GM23338 (cell line): ENCODE measurements around the gene KCNK10. TPM values are rescaled to one million over a fixed set of nuclear protein-coding genes. Genes with fewer than 3 reads are reported as not detected.

Source experiments
- ATAC-seq: fragments of 200-7000 bp; cut with Tn5 transposase; 3 replicates; pipeline ENCODE4 v1.9.1; 2020
- DNase-seq: peaks from one replicate; pipeline ENCODE4 v3.0.0-alpha.2; 2015; ENCODE audit warnings: low spot score
- H2AFZ ChIP-seq: fragments of 200-600 bp; sonication (generic); 2 replicates; pipeline ENCODE4 v1.8.0; 2016; ENCODE audit warnings: antibody characterized with exemption, mild to moderate bottlenecking, moderate library complexity
- H3F3A ChIP-seq: fragments of 200-600 bp; sonication (generic); replicated peaks from 2 replicates; pipeline ENCODE4 v1.8.0; 2017; ENCODE audit warnings: antibody characterized with exemption, mixed run types, low read depth
- H3K27ac ChIP-seq: fragments of 200-600 bp; sonication (generic); 2 replicates; pipeline ENCODE4 v1.6.1; 2016; ENCODE audit warnings: low read depth
- H3K27me3 ChIP-seq: fragments of 200-600 bp; sonication (generic); 2 replicates; pipeline ENCODE4 v1.8.0; 2016; ENCODE audit warnings: mild to moderate bottlenecking, mixed run types, moderate library complexity; ENCODE audit not compliant: insufficient read depth
- H3K36me3 ChIP-seq: fragments of 200-600 bp; sonication (generic); 2 replicates; pipeline ENCODE4 v1.8.0; 2016; ENCODE audit warnings: mild to moderate bottlenecking; ENCODE audit not compliant: insufficient read depth
- H3K4me1 ChIP-seq: fragments of 200-600 bp; sonication (generic); 2 replicates; pipeline ENCODE4 v1.8.0; 2016; ENCODE audit warnings: mild to moderate bottlenecking, moderate library complexity; ENCODE audit not compliant: insufficient read depth
- H3K4me2 ChIP-seq: fragments of 200-600 bp; sonication (generic); 2 replicates; pipeline ENCODE4 v1.7.1; 2017; ENCODE audit warnings: mixed run types
- H3K4me3 ChIP-seq: fragments of 200-600 bp; sonication (generic); 2 replicates; pipeline ENCODE4 v1.6.1; 2016; ENCODE audit warnings: mixed run types
- H3K79me2 ChIP-seq: fragments of 200-600 bp; sonication (generic); replicated peaks from 2 replicates; pipeline ENCODE4 v1.8.0; 2017; ENCODE audit warnings: mild to moderate bottlenecking; ENCODE audit not compliant: insufficient read depth
- H3K9me2 ChIP-seq: fragments of 200-600 bp; sonication (generic); 2 replicates; pipeline ENCODE4 v1.8.0; 2017; ENCODE audit not compliant: insufficient read depth
- H4K20me1 ChIP-seq: fragments of 200-600 bp; sonication (generic); replicated peaks from 2 replicates; pipeline ENCODE4 v1.8.0; 2017; ENCODE audit warnings: mild to moderate bottlenecking; ENCODE audit not compliant: insufficient read depth
- H3K27ac Mint-ChIP-seq: 2 replicates; pipeline ENCODE4 v1.8.0; 2020; ENCODE audit warnings: inconsistent platforms, mild to moderate bottlenecking, moderate library complexity, mixed read lengths
- H3K27me3 Mint-ChIP-seq: 3 replicates; pipeline ENCODE4 v1.8.0; 2022; ENCODE audit warnings: low read depth, mild to moderate bottlenecking, moderate library complexity, mixed read lengths, inconsistent platforms; ENCODE audit not compliant: insufficient read depth, poor library complexity
- H3K36me3 Mint-ChIP-seq: 3 replicates; pipeline ENCODE4 v1.8.0; 2021; ENCODE audit warnings: low read depth, mild to moderate bottlenecking, inconsistent platforms, moderate library complexity, mixed read lengths
- H3K4me1 Mint-ChIP-seq: 3 replicates; pipeline ENCODE4 v1.8.0; 2020; ENCODE audit warnings: mild to moderate bottlenecking, inconsistent platforms, mixed read lengths
- H3K4me3 Mint-ChIP-seq: 3 replicates; pipeline ENCODE4 v1.8.0; 2021; ENCODE audit warnings: moderate library complexity, mild to moderate bottlenecking, inconsistent platforms, mixed read lengths
- H3K9me3 Mint-ChIP-seq: 3 replicates; pipeline ENCODE4 v1.8.0; 2020; ENCODE audit warnings: moderate library complexity, mild to moderate bottlenecking, inconsistent platforms, mixed read lengths
- CTCF ChIP-seq, 2 experiments: fragments of 200-600 bp in 1 of 2; sonication (generic) in 1 of 2; conservative IDR thresholded peaks; 2 replicates each; pipeline versions ENCODE4 v1.5.1 to v1.6.1; 2016 to 2017; ENCODE audit warnings: antibody characterized with exemption in 2 of 2, low read depth in 2 of 2, mild to moderate bottlenecking in 2 of 2, moderate library complexity in 1 of 2
- EZH2 ChIP-seq: fragments of 200-600 bp; sonication (generic); IDR thresholded peaks from one replicate; pipeline ENCODE4 v1.8.0; 2017; ENCODE audit warnings: antibody characterized with exemption, mild to moderate bottlenecking, low read depth; ENCODE audit not compliant: unreplicated experiment
- EZH2phosphoT487 ChIP-seq: fragments of 200-600 bp; sonication (generic); IDR thresholded peaks from one replicate; pipeline ENCODE4 v1.8.1; 2018; ENCODE audit warnings: antibody characterized with exemption; ENCODE audit not compliant: unreplicated experiment
- JUNB ChIP-seq: IDR thresholded peaks from one replicate; pipeline ENCODE4 v1.6.1; 2016; ENCODE audit warnings: antibody characterized with exemption; ENCODE audit not compliant: unreplicated experiment
- NANOG ChIP-seq: IDR thresholded peaks from 2 replicates; pipeline ENCODE4 v1.6.1; 2016; ENCODE audit warnings: antibody characterized with exemption, borderline replicate concordance
- POLR2AphosphoS5 ChIP-seq: IDR thresholded peaks from 2 replicates; pipeline ENCODE4 v1.6.1; 2016; ENCODE audit warnings: antibody characterized with exemption, low read depth
- STAT1 ChIP-seq: IDR thresholded peaks from one replicate; pipeline ENCODE4 v1.6.1; 2016; ENCODE audit warnings: antibody characterized with exemption; ENCODE audit not compliant: unreplicated experiment
- ZNF331 ChIP-seq: fragments of 250-450 bp; sonication (Bioruptor Pico); IDR thresholded peaks from 2 replicates; pipeline ENCODE4 v1.5.0; 2020; ENCODE audit warnings: low read depth, mild to moderate bottlenecking, moderate library complexity
- polyA plus RNA-seq: library from polyadenylated mRNA; unstranded; fragments of >200 nt; fragmentation: Nextera tagmentation; extraction: Ambion mirVana; gene quantifications from 2 replicates; pipeline ENCODE4 v1.2.1, GENCODE V29; 2016
- total RNA-seq: library from RNA; depleted of rRNA; stranded (reverse); fragments of >200 nt; shearing (Covaris generic); gene quantifications from 2 replicates; pipeline ENCODE4 v1.2.3, GENCODE V29; 2014
- TF ChIP-seq, protein P1 (sequence below): fragments of 250-450 bp; sonication (Bioruptor Pico); IDR thresholded peaks from 2 replicates; pipeline ENCODE4 v1.5.0; 2020; ENCODE audit warnings: mild to moderate bottlenecking, moderate library complexity
- TF ChIP-seq, protein P2 (sequence below): IDR thresholded peaks from 2 replicates; pipeline ENCODE4 v1.6.1; 2016; ENCODE audit warnings: antibody characterized with exemption

Gene KCNK10
- total and polyA plus RNA-seq, 2 experiments from 2014 or later = 0.29 to 1.0 TPM

DNA sequence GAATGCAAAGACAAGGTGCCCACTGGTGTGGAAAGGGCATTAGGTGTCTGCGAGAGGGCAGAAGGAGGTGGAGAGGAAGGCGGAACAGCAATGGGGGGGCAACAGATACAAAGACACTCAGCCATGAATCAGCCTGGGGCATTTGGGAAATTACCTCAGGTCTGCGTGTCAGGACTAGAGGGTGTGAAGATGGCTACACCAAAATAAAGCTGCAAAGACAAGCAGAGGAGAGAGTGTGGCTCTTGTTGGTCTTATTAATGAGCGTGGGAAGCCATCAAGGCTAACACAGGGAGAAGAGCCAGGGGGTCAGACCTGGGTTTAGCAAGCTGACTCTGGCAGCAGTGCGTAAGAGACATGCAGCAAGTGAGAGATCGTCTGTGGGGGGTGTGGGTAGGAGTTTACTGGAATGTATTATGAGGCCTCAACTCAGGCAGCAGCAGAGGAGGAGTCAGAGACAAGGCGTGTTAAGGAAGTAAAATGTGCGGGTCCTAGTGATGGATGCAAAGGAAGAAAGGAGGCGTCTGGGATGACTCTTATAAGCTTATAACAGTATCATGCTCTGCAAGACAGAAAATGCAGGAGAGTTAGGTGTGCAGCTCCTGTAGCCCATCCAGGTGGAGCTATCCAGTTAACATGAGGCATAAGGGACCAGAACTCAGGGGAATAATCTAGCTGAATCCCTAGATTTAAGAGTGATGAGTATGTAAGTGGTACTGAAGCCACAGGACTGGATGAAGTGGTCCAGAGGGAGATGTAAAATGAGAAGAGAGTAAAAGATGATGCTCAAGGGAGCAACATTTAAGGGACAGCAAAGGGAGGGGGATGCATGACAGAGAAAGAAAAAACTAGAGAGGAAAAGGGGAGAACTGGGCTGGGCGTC, 50.4 kb downstream of the KCNK10 start (continued):
- TF ChIP-seq, protein P1, sequence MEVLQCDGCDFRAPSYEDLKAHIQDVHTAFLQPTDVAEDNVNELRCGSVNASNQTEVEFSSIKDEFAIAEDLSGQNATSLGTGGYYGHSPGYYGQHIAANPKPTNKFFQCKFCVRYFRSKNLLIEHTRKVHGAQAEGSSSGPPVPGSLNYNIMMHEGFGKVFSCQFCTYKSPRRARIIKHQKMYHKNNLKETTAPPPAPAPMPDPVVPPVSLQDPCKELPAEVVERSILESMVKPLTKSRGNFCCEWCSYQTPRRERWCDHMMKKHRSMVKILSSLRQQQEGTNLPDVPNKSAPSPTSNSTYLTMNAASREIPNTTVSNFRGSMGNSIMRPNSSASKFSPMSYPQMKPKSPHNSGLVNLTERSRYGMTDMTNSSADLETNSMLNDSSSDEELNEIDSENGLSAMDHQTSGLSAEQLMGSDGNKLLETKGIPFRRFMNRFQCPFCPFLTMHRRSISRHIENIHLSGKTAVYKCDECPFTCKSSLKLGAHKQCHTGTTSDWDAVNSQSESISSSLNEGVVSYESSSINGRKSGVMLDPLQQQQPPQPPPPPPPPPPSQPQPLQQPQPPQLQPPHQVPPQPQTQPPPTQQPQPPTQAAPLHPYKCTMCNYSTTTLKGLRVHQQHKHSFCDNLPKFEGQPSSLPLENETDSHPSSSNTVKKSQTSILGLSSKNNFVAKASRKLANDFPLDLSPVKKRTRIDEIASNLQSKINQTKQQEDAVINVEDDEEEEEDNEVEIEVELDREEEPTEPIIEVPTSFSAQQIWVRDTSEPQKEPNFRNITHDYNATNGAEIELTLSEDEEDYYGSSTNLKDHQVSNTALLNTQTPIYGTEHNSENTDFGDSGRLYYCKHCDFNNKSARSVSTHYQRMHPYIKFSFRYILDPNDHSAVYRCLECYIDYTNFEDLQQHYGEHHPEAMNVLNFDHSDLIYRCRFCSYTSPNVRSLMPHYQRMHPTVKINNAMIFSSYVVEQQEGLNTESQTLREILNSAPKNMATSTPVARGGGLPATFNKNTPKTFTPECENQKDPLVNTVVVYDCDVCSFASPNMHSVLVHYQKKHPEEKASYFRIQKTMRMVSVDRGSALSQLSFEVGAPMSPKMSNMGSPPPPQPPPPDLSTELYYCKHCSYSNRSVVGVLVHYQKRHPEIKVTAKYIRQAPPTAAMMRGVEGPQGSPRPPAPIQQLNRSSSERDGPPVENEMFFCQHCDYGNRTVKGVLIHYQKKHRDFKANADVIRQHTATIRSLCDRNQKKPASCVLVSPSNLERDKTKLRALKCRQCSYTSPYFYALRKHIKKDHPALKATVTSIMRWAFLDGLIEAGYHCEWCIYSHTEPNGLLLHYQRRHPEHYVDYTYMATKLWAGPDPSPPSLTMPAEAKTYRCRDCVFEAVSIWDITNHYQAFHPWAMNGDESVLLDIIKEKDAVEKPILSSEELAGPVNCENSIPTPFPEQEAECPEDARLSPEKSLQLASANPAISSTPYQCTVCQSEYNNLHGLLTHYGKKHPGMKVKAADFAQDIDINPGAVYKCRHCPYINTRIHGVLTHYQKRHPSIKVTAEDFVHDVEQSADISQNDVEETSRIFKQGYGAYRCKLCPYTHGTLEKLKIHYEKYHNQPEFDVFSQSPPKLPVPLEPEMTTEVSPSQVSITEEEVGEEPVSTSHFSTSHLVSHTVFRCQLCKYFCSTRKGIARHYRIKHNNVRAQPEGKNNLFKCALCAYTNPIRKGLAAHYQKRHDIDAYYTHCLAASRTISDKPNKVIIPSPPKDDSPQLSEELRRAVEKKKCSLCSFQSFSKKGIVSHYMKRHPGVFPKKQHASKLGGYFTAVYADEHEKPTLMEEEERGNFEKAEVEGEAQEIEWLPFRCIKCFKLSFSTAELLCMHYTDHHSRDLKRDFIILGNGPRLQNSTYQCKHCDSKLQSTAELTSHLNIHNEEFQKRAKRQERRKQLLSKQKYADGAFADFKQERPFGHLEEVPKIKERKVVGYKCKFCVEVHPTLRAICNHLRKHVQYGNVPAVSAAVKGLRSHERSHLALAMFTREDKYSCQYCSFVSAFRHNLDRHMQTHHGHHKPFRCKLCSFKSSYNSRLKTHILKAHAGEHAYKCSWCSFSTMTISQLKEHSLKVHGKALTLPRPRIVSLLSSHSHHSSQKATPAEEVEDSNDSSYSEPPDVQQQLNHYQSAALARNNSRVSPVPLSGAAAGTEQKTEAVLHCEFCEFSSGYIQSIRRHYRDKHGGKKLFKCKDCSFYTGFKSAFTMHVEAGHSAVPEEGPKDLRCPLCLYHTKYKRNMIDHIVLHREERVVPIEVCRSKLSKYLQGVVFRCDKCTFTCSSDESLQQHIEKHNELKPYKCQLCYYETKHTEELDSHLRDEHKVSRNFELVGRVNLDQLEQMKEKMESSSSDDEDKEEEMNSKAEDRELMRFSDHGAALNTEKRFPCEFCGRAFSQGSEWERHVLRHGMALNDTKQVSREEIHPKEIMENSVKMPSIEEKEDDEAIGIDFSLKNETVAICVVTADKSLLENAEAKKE (CRISPR knock-in tag) = no peak
- TF ChIP-seq, protein P2, sequence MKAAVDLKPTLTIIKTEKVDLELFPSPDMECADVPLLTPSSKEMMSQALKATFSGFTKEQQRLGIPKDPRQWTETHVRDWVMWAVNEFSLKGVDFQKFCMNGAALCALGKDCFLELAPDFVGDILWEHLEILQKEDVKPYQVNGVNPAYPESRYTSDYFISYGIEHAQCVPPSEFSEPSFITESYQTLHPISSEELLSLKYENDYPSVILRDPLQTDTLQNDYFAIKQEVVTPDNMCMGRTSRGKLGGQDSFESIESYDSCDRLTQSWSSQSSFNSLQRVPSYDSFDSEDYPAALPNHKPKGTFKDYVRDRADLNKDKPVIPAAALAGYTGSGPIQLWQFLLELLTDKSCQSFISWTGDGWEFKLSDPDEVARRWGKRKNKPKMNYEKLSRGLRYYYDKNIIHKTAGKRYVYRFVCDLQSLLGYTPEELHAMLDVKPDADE = no peak
- no peak for TF ChIP-seq EZH2

- Histone ChIP-seq H3F3A (no peaks in the 10 kb centered on the region), H3K9me2 (no peaks in the 10 kb centered on the region), H3K27ac (no peak overlapping the region), H2AFZ (peak overlapping the region; percentile 64), H3K4me1 (no peaks in the 10 kb centered on the region), H3K36me3 (no peaks in the 10 kb centered on the region), H3K4me3 (no peak overlapping the region), H3K27me3 (no peaks in the 10 kb centered on the region), H4K20me1 (no peaks in the 10 kb centered on the region), H3K4me2 (no peak overlapping the region), H3K79me2 (no peaks in the 10 kb centered on the region)
- no peak overlapping the region for H3K27ac Mint-ChIP-seq
- H3K27me3 Mint-ChIP-seq = peaks cover 5% of the 10 kb centered on the region
- no peaks in the 10 kb centered on the region for H3K9me3 Mint-ChIP-seq
- no peak for DNase-seq
- ATAC-seq = no peak
- peaks cover 9% of the 10 kb centered on the region for H3K4me1 Mint-ChIP-seq
- H3K36me3 Mint-ChIP-seq = no peaks in the 10 kb centered on the region
- no peak for TF ChIP-seq EZH2
- TF ChIP-seq CTCF (conservative IDR thresholded peaks at IDR 0.05; ENCODE audit: low read depth in 2 of 2) = no peak
- no peak for TF ChIP-seq JUNB
- TF ChIP-seq POLR2AphosphoS5 = no peak
- TF ChIP-seq, protein P2 = no peak
- no peak for TF ChIP-seq STAT1
- TF ChIP-seq EZH2phosphoT487 = no peak
- TF ChIP-seq ZNF331 (CRISPR knock-in tag) = no peak
- TF ChIP-seq NANOG = no peak
- no peak overlapping the region for H3K4me3 Mint-ChIP-seq
These were observed 51.9 kb downstream of the KCNK10 start for GRCh38 chr14:88271205-88271604.
